GM18868 (cell line): Measurements from ENCODE around the gene LRRC61.

Experiments
- ATAC-seq: cut with Tn5 transposase; IDR thresholded peaks from one replicate; pipeline ENCODE4 v1.9.1; 2021; ENCODE audit warnings: mild to moderate bottlenecking, moderate library complexity; ENCODE audit not compliant: unreplicated experiment

The LRRC61 gene

DNA sequence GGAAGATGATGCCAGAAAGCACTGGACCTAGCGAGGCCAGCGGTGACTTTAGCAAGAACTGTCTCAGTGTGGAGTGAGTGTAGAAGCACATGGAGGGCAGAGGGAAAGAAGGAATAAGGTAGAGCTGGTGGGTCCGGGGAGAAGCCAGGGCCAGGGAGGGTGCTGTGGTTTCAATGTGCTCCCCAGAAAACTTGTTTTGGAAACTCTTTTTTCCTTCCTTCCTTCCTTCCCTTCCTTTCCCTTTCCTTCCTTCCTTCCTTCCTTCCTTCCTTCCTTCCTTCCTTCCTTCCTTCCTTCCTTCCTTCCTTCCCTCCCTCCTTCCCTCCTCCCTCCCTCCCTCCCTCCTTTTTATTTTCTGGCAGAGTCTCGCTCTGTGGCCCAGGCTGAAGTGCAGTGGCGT lies 23.8 kb downstream of the LRRC61 start:
- ATAC-seq: no peak

DNA sequence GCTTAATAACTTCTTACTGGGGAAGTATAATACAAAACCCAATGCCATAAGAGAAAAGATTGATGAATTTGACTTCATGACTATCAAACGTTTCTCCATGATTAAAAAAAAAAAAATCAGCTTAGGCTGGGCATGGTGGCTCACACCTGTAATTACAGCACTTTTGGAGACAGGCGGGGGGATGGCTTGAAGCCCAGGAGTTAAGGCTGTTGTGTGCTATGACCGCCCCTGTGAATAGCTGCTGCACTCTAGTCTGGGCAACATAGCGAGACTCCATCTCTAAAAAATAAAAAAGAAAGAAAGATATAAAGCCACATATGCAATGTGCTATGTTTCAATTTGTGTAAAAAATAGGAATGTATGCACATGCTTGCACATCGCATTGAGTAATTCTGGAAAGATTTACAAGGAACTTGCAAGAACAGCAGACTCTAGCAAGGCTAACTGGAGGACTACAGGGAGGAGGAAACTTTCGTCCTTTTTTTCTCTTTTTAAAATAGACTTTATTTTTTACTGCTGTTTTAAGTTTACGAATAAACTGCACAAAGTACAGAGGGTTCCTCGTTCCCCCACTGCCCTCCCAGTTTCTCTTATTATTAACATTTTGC lies 28.5 kb downstream of the LRRC61 start:
- no peak for ATAC-seq

DNA sequence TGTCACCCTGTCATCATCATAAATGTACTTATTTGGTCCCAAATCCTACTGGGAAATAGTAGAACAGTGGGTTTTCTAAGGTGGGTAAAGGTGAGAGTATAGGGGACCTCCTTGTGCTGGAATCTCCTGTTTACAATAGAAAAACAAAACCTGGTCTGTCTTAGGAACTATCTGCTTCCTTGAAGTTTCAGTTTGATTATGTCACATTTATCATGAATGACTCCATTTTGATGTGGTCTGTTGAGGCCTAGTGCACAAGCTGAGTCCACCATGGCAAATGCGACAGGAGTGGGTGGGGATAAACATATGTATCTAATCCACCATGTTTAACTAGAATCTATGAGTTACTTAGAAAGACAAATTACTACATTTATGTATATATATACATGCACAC lies 32.5 kb downstream of the LRRC61 start:
- no peak for ATAC-seq

DNA sequence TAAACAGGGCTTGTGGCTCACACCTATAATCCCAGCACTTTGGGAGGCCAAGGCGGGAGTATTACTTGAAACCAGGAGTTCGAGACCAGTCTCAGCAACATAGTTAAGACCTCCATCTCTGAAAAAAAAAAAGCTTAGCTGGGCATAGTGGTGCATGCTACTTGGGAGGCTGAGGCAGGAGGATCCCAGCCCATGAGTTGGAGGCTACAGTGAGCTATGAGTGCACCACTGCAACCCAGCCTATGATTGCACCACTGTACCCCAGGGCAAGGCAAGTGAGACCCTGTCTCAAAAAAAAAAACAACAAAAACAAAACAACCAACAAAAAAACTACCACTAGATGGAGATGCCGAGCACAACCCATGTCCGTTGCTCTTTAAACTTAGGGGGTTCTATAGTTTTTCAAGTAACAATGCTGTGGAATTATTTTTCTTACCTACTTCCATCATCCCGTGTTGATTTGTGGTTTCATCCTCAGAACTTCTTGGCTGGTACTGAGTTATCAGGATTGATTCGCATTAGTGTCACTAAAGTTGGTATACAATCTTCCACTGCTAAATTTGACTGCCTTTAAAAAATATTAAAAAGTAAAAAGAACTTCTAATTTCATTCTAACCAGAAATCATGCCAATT lies 33.2 kb downstream of the LRRC61 start:
- no peak for ATAC-seq

DNA sequence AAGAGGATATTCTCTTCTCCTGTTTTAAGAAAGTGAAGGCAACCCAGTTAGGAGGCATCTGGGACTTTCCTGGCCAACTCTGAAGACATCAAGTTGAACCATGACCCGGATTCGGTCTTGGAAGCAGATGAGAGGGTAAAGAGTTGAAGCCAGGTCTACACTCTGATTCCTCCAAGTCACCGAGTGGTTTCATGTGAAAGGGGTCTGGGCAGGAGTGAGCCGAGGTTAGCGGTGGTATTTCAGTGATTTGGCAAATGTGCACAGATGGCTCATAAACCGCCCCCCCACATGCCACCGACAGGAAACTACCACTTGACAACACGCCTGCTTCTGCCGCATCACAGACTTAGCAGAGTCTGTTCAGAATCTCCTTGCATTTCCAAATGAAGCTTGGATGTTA lies 34.1 kb downstream of the LRRC61 start:
- peak; percentile 71 for ATAC-seq

DNA sequence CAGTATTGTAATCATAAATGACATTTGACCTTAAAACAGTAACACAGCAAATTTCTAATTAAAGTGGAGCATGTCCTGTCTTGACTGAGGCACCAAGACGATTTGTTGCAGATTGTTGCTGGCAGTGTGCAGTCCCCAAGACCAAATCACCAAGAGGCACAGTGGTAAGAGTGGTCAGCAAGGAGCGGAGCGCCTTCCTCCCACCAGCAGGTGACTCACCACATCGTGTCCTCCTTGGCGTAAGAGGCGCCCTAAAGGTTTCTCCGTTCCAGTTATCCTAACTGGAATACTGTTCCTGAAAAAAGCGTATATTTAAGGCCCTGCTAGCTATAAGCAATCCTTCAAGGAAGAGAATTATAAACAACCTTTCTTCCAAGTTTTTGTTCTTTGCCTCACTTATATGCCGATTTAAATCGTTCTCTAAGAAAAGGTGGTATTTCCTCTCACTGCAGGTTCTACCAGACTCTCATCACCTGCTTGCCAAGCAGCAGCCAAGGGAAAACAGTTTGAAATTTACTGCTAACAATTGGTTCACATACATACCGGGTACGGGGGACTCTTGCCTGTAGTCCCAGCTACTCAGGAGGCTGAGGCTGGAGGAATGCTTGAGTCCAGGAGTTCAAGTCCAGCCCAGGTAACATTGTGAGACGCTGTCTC lies 34.7 kb downstream of the LRRC61 start:
- ATAC-seq: peak; percentile 5

DNA sequence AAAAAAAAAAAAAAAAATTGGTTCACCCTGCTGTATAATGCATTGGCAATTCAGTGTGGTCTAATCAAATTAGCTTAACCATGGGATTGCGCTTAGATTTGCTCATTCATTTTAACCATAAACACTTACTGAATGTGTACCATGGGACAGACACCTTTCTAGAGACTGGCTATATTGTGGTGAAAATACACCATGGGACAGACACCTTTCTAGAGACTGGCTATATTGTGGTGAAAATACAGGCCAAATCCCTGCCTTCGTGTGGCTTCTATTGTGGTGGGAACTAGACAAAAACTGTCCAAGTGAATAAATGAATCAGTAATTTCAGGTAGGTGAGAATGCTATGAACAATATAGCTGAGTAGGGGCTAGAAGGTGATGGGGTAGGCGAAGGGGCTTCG lies 35.3 kb downstream of the LRRC61 start:
- ATAC-seq: no peak

DNA sequence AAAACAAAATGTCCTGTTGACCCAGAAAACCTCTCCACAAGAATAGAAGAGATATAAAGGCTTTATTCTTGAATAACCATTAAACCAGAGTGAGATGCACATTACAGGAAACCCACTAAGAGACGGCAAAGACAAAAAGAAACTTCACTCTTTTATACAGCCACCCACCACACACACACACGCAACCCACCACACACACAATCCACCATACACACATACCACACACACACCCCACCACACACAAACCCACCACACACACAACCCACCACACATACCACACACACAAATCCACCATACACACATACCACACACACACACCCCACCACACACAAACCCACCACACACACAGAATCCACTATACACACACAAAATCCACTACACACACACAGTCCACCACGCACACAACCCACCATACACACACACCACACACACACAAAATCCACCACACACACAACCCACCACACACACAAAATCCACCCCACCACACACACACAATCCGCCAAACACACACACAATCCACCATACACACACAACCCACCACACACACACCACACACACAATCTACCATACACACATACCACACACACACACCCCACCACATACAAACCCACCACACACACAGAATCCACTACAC lies 36.0 kb downstream of the LRRC61 start:
- no peak for ATAC-seq

DNA sequence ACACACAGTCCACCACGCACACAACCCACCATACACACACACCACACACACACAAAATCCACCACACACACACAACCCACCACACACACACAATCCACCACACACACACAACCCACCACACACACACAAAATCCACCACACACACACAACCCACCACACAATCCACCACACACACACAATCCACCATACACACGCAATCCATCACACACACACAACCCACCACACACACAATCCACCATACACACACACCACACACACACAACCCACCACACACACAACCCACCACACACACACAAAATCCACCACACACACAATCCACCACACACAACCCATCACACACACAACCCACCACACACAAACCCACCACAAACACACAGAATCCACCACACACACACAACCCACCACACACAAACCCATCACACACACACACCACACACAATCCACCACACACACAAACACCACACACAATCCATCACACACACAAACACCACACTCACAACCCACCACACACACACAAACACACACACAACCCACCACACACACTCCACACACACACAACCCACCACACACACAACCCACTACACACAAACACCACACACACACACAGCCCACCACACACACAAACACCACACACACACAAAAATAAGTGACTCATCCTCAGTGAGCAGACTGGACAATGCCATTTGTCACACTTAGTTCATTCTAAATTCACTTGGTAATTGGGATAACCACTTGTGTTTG lies 36.6 kb downstream of the LRRC61 start:
- no peak for ATAC-seq

DNA sequence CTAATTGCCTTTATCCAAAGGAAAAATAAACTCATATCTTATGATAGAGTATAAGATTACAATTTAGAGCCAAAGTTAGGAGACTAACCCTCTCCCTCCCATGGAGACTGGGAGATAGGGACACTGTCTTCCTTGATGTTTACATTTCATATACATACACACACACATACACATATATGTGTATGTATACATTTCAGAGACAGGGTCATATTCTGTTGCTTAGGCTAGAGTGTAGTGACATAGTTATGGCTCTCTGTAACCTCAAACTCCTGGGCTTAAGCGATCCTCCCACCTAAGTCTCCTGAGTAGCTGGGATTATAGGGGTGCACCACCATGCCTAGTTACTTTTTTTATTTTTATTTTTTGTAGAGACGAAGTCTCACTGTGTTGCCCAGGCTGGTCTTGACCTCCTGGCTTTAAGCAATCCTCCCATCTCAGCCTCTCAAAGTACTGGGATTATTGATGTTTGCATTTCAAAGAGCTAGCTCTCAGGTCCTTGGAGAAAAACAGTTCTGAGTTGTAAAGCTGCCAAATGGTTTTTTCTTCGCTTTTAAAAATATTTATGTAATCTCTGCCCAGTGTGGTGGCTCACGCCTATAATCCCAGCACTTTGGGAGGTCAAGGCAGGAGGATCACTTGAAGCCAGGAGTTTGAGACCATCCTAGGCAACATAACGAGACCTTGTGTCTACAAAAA lies 37.4 kb downstream of the LRRC61 start:
- ATAC-seq: no peak

DNA sequence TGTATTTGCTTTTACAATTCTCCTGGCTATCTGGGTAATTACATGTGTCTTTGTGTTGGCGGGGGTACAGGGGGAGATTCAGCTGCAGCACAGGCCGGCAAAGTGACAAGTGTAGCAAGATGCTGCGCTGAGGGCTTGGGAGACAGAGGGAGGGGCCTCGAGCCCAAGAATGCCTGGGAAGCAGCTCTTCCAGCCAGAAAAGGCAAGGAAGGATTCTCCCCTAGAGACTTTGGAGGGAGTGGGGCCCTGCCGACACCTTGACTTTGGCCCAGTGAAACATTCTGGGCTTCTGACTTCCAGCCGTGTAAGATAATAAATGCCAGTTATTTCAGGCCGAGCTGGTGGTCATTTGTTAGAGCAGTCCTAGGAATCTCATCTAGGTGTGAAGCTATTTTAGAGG lies 38.2 kb downstream of the LRRC61 start:
- ATAC-seq: no peak

DNA sequence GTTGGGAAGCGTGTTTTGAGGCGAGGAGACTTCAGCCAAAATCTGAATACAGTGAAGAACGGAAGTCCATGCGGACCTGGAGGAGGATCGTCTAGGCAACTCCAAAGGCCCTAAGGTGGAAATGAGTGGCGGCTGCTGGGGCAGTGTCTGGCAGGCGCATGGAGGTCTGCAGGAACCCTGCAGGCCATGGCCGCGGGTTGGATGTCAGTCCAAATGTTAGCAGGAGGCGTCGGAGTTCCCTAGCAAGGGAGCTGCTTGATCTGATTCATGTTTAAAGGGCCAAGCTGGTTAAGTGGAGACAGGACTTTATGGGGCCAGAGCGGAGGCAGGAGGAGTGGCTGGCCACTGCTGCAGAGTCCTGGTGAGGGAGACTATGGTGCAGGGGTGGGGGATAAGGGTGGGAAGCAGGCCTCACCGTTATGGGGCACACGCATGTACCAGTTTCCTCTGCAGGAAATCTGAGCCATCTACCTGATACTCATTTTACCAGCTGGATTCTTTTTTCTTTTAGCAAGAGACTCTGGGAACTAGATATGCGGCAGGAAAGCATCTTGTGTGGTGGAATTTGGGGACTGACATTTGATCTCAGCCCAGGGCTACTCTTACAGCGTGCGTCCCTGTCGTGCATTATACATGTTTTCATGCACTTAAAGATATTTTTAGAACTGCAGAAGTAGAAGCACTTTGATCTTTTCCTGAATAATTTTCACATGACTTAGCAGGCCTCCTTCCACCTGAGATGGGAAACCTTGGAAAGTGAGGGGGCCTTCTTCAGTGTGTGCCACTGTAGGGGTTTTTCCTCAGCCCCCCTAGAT lies 38.9 kb downstream of the LRRC61 start:
- ATAC-seq: no peak

DNA sequence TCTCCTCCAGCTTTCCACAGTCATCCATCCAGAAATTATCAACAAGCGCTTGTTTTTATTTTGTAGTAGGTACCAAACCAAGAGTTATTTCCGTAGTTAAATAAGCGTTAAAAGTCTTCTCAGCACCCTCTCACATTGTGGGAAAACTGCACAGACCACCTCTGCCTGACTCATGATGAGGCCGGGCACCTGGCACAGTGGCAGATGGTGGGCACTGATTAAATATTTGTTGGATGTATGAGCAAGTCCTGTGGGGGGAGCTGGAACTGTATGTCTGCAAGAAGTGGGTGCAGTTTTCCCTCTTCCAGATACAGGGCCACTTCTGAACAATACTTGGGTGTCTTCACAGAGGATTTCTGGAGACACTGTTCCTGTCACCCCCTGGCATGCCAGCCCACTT lies 40.2 kb downstream of the LRRC61 start:
- ATAC-seq: no peak

DNA sequence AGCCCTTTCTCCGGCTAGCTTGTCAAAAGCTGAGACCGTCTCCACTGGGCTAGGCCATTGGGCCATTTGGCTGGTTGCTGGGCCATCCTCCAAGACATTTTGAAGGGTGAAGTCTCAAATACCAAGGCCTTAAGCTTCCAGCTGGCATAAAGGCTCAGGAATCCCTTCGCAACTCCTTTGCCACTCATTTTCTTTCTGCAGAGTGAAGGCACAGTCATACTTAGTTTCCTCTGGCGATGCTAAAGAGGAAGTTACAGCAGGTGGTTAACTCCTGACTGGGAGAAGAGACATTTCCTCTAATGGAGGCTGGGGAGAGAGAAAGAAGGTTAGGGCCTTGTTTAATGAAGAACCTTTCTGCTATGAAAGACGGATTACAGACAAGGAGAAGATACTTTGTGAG lies 40.7 kb downstream of the LRRC61 start:
- ATAC-seq: peak; percentile 33

DNA sequence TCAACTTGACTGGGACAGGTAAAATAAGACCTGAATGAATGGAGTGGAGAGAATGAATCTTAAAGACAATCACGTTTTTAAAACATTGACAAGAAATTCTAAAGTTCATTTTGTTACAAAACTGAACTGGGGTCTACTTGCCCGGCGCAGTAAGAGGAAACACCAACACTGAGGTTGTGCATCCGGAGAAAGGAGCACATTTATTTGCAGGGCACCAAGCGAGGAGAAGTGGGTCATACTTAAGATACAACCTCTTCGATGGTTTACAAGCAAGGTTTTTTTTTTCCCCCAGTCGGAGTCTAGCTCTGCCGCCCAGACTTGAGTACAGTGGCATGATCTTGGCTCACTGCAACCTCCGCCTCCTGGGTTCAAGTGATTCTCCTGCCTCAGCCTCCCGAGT lies 42.0 kb downstream of the LRRC61 start:
- ATAC-seq: no peak

DNA sequence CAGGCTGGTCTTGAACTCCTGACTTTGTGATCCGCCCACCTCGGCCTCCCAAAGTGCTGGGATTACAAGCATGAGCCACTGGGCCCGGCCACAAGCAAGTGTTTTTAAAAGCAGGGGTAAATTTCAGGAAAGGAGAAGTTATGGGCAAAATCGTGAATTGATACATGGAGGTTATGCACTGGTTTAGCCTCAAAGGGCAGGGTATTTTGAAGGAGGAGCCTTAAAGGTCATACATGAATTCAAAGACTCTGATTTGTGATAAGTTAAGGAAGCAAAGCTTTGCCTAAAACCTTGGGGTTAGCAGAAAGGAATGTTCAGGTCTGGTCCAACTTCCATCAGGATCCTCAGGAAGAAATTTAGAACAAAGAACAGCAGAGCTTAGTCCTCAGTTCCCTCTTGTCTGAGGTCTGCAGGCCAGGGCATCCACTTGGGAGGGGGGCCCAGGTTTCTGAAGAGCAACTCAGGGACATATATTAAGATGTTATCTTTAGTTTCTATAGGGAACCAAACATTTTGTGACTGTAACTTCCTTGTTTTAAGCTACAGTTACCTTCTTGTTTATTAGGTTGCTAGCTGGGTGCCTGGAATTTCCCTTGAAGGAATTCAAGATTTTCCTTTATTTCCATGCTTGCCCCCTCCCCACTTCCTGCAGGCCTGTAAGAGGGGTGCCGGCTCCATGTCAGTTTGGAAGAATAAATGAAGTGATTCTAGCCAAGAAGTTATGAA lies 42.7 kb downstream of the LRRC61 start:
- no peak for ATAC-seq

DNA sequence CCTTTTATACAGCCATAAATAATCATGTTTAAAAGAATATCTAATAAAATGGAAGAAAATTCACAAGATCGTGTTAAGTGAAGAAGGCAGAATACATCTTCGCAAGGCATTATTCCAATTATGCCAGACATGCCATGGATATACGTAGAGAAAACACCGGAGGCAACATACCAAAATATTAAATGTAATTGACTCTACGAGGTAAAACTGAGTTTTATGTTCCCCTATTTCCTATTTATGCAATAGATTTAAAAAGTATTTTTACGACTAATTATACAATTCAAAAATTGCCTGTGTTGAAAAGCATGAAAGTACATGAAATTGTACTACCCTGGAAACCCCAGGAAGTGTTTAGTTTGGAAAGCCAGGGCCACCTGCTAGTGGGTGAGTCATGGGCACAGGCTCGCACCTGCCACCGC lies 44.5 kb downstream of the LRRC61 start:
- no peak for ATAC-seq

DNA sequence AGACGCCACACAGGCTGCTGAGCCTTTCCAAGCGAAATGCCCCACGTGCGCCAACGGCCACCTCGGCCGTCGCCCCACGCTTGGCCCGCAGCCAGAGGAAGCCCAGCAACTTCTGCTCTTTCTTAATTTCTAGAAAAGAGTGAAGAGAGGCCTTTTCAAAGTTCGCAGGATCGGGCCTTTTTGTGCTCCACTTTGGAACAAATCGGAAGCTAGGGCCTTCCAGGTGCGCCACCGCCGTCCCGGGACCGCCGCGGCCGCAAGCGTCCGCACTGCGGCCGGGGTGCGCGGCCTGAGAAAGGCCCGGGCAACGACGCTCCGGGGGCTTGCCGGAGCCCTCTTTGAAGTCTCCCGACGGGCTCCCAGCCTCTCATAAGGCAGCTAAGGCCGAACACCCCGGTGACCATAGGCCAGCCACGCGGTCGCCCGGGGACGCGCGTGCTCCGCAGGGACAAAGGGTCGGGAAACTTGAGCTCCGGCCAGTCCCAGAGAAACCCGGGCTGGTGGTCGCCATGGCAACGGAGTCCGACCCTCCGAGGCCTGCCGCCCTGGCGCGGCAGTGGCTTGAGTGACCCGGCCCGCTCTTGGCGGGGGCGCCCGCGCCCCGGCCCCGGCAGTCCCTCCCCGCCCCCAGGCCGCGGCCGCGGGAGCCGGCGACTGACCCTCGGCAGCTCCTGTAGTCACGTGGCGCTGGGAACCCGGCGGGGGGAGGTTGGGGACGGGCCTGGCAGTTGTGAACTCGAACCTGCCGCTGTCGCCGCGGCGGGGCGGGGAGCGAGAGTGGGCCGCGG lies 45.1 kb downstream of the LRRC61 start, which contains the start of gene REPIN1:
TSS of gene REPIN1 (plus strand) at position 727 of the 788 bp plus-strand sequence. CDS start 890 bp downstream, outside the sequence.
- ATAC-seq: peak; percentile 48
